Mesodermal cell (in vitro differentiated cells): ENCODE results near the gene MRPS2.

Experiments
- H3K27ac ChIP-seq: 2 replicates; pipeline ENCODE4 v1.7.0; 2013; ENCODE audit warnings: mild to moderate bottlenecking, low read depth, low read length, moderate library complexity; ENCODE audit not compliant: severe bottlenecking
- H3K36me3 ChIP-seq: 2 replicates; pipeline ENCODE4 v1.7.1; 2013; ENCODE audit warnings: mild to moderate bottlenecking, low read length, moderate library complexity; ENCODE audit not compliant: control insufficient read depth, insufficient read depth
- H3K4me1 ChIP-seq: one replicate; pipeline ENCODE4 v1.7.1; 2013; ENCODE audit warnings: mild to moderate bottlenecking, low read length; ENCODE audit not compliant: insufficient read depth, control insufficient read depth, poor library complexity, severe bottlenecking
- H3K4me3 ChIP-seq: 2 replicates; pipeline ENCODE4 v1.7.0; 2013; ENCODE audit warnings: low read length, control low read depth, mild to moderate bottlenecking; ENCODE audit not compliant: insufficient read depth, poor library complexity, severe bottlenecking; ENCODE audit errors: extremely low read depth
- H3K9me3 ChIP-seq: 2 replicates; pipeline ENCODE4 v1.7.1; 2013; ENCODE audit warnings: mild to moderate bottlenecking, low read length, moderate library complexity; ENCODE audit not compliant: control insufficient read depth
- WGBS, 2 experiments: methylation state at CpG; one replicate each; pipeline ENCODE4 v1.1.5; 2013; ENCODE audit warnings: missing lambda C conversion rate in 2 of 2; ENCODE audit not compliant: insufficient coverage in 2 of 2; 5-methylcytosine and 5-hydroxymethylcytosine counted together

MRPS2 gene

DNA sequence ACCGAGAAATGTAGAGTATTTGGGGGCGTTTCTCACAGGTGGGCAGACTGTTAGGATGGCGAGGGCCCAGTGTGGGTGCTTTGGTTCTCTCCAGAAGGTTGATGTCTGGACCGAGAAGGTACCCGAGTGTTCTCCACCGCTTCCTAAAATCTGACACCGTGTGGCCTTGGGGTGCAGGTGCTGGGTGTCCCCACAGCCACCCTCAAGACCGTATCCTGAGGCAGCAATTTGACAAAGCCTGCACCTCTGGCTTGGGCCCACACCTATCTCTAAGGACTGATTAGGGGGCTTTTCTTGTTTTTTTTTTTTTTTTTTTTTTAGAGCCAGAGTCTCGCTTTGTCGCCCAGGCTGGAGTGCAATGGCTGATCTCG lies 19.6 kb upstream of the MRPS2 start:
- H3K36me3 ChIP-seq: peaks cover 31% of the 10 kb centered on the region
- H3K4me3 ChIP-seq: peak overlapping the region; percentile 75
- peaks cover 4% of the 10 kb centered on the region for H3K4me1 ChIP-seq
- H3K27ac ChIP-seq: no peak overlapping the region
- no peaks in the 10 kb centered on the region for H3K9me3 ChIP-seq
- WGBS, 2 experiments: 44 to 48% methylated on average over 7 to 10 of the region's 11 CpGs

DNA sequence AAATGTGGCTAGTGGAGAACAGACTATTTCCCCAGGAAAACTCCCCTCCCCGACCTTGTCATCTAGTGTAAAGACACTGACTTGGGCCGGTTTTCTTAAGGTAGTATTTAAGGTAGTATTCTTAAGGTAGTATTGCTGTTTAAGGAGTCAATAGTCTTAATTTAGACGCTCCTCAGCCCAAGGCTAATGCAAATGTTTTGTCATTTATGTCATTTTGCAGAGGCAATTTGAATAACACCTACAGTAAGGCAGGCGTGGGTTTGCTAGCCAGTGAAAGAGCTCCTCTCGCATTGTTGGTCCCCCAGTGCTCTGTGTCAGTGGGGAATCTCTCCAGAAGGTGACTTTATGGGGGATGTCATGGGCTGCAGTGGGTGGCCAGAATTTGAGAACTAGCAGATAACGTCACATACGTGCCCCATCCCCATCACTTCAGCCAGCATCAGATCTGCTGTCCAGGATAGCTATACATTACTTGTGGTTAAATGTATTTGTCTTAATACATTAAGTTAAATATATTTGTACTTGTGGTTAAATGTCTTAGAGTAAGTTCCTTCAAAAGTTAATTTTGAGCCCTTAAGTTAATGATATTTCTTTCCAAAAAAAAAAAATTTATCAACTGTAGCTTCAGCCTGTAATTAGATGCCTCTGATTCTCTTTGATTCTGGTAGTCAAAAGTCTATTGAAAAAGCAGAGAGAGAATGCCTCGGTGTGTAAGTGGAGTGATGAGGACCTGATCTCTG lies 18.3 kb upstream of the MRPS2 start:
- Histone ChIP-seq H3K36me3 (peaks cover 42% of the 10 kb centered on the region), H3K9me3 (no peaks in the 10 kb centered on the region), H3K4me1 (peaks cover 4% of the 10 kb centered on the region), H3K4me3 (no peak overlapping the region), H3K27ac (no peak overlapping the region)
- 86 to 94% methylated on average over 2 to 4 of the region's 8 CpGs for WGBS, 2 experiments

DNA sequence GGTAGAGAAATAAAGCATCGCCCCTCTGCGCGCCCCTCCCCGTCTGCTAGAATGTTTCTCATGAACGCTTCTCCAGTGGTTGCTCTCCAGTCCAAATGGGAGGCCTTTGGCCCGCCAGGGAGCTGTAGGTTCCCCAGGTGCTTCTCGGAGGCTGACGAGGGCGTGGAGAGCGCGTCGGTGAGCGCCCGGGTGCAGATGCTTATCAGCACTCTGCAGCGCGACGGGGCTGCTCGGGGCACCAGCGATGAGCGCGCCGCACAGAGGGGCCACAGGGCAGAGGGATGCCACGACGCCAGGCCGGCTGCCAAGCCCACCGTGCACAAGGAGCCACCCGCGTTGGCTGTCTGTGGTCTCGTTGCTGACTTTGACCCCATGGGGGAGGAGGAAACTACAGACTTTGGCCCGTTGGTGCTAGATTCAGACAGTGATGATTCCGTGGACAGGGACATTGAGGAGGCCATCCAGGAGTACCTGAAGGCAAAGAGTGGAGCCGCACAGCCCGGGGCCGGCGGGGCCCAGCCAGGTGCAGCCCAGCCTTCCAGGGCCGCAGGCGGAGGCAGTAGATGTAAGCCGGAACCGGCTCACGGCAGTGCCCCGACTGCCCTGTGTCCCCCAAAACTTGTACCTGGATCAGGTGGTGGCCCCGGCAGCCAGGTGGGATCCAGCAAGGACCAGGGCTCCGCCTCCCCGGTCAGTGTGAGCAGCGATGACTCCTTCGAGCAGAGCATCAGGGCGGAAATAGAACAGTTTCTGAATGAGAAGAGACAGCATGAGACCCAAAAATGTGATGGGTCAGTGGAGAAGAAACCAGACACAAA lies 15.8 kb upstream of the MRPS2 start:
- H3K4me3 ChIP-seq: no peak overlapping the region
- no peaks in the 10 kb centered on the region for H3K9me3 ChIP-seq
- H3K4me1 ChIP-seq: peaks cover 6% of the 10 kb centered on the region
- H3K36me3 ChIP-seq: peaks cover 47% of the 10 kb centered on the region
- H3K27ac ChIP-seq: no peak overlapping the region
- 97% methylated on average over 42 to 47 of the region's 47 CpGs for WGBS, 2 experiments

DNA sequence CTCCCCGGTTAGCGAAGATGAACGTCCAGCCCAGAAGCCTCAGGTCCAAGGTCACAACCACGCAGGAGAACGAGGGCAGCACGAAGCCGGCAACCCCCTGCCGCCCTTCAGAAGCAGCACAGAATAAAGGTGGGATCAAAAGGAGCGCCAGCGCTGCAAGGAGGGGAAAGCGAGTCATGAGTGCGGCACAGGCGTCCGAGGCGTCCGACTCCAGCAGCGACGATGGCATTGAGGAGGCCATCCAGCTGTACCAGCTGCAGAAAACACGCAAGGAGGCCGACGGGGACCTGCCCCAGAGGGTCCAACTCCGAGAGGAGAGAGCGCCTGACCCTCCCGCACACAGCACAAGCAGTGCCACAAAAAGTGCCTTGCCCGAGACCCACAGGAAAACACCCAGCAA lies 15.1 kb upstream of the MRPS2 start:
- Histone ChIP-seq H3K4me3 (no peak overlapping the region), H3K36me3 (peaks cover 47% of the 10 kb centered on the region), H3K9me3 (no peaks in the 10 kb centered on the region), H3K4me1 (peaks cover 6% of the 10 kb centered on the region), H3K27ac (no peak overlapping the region)
- 92 to 96% methylated on average over 25 of the region's 25 CpGs for WGBS, 2 experiments

DNA sequence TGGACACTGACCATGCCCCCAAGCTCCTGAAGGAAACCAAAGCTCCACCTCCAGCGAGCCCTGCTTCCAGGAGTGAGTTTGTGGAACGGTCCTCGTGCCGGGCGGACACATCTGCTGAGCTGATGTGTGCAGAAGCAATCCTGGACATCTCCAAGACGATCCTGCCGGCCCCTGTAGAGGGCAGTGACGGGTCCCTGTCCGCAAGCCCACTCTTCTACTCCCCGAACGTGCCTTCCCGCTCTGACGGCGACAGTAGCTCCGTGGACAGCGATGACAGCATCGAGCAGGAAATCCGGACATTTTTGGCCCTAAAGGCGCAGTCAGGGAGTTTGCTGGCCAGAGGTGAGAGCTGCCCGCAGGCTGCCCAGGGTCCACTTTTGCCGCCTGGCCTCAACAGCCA lies 14.7 kb upstream of the MRPS2 start:
- 92 to 95% methylated on average over 16 to 21 of the region's 21 CpGs for WGBS, 2 experiments
- Histone ChIP-seq H3K27ac (no peak overlapping the region), H3K9me3 (no peaks in the 10 kb centered on the region), H3K36me3 (peaks cover 47% of the 10 kb centered on the region), H3K4me1 (peaks cover 5% of the 10 kb centered on the region), H3K4me3 (no peak overlapping the region)

DNA sequence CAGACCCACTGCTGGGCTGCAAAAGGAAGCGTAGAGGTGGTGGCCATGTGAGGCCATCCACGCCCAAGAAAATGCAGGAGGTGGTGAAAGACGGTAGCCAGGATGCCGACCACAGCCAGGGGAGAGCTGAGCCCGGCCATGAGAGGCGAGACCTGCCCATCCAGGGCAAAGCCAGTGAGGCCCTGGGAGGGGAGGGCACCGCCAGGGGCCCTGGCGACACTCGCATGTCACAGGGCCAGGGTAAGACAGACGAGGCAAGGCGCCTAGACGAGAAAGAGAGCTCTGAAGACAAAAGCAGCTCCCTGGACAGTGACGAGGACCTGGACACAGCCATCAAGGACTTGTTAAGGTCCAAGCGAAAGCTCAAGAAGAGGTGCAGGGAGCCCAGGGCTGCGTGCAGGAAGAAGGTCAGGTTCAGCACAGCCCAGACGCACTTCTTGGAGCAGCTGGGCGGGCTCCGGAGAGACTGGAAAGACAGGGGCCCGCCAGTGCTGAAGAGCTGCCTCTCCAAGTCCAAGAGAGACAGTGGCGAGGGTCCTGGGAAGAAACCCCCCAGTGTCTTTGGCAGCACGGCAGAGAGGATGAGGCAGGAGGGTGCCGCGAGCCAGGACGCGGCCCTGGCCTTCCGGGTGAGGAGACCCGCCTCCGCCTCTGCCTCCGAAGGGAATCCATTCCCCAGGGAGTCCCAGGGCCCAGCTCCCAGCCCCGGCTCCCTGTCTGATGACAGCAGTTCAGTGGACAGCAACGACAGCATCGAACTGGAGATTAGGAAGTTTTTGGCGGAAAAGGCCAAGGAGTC lies 14.0 kb upstream of the MRPS2 start:
- peaks cover 7% of the 10 kb centered on the region for H3K4me1 ChIP-seq

DNA sequence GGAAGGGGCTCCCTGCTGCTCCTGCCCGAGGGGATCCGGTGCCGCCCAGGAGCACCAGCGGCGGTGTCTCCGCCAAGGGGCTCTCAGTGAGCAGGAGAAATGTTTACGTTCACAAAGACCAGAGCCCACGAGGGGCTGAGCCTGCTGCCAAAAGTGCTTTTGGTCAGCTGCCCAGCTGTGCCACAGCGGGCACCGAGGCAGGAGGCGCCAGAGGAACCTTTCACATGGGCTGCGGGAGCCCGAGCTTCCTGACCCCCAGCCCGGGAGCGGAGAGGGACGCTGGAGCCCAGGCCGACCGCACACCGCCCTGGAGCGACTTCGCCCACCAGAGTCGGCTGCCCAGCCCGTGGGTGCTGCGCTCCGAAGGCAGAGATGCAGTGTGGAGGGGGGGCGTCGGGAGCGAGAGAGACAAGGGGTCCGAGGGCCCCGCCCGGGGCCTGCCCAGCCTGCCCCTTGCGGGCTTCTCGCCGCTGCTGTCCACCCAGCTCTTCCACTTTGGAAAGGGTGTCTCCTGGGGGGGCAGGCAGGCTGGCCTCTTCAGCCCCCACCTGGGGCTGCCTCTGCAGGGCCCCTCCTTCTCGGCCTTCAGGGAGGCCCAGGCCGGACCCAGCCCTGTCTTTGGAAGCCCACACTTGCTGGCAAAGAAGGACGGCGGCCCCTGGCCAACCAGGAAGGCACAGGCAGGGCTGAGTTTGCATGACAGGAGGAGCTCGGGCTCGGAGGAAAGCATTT lies 13.0 kb upstream of the MRPS2 start:
- peaks cover 47% of the 10 kb centered on the region for H3K36me3 ChIP-seq
- WGBS, 2 experiments: 95 to 98% methylated on average over 33 to 40 of the region's 40 CpGs

More for the DNA sequence above, 14.0 kb upstream of the MRPS2 start:
- H3K4me3 ChIP-seq: no peak overlapping the region
- 94 to 96% methylated on average over 32 to 33 of the region's 33 CpGs for WGBS, 2 experiments
- no peak overlapping the region for H3K27ac ChIP-seq
- no peaks in the 10 kb centered on the region for H3K9me3 ChIP-seq
- peaks cover 47% of the 10 kb centered on the region for H3K36me3 ChIP-seq

DNA sequence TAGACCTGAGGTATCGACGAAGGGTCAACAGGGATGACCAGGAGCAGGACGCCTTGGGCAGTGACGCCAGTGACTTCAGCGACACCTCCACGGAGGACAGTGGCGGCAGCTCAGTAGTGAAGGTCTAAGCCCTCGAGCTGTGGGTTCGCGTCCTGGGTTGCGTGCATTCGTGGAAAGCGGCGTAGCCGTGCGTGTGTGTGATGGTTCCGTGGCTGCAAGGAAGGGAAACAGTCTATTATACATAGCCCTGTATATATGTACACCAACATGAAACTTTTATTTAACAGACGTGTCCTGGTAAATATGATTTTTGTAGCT lies 12.5 kb upstream of the MRPS2 start:
- no peak overlapping the region for H3K4me3 ChIP-seq
- peaks cover 45% of the 10 kb centered on the region for H3K36me3 ChIP-seq
- no peaks in the 10 kb centered on the region for H3K9me3 ChIP-seq
- no peak overlapping the region for H3K27ac ChIP-seq
- H3K4me1 ChIP-seq: peaks cover 8% of the 10 kb centered on the region
- 98 to 99% methylated on average over 6 to 12 of the region's 18 CpGs for WGBS, 2 experiments

More for the DNA sequence above, 13.0 kb upstream of the MRPS2 start:
- Histone ChIP-seq H3K4me1 (peaks cover 8% of the 10 kb centered on the region), H3K4me3 (no peak overlapping the region), H3K9me3 (no peaks in the 10 kb centered on the region), H3K27ac (no peak overlapping the region)

DNA sequence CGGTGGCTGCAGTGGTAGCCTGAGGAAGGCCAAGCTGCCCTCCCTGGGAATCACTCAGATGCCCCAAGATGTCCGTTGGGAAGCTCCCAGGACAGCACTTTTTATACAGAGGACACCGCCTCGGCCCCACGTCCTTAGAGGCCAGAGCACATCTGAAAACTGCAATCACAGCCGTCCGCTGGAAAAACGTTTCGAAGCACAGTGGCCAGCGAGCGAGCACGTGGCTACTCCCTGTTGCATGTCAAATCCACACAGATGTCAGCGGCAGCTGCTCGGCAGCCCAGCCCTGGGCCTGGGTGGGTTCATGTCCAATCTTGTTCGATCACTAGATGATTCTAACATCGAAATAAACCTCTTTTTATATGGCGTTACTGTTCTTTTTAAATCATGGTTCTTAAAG lies 12.0 kb upstream of the MRPS2 start:
- no peaks in the 10 kb centered on the region for H3K9me3 ChIP-seq
- H3K4me1 ChIP-seq: peaks cover 8% of the 10 kb centered on the region
- H3K4me3 ChIP-seq: no peak overlapping the region
- H3K36me3 ChIP-seq: peaks cover 40% of the 10 kb centered on the region
- WGBS, 2 experiments: 95 to 97% methylated on average over 17 of the region's 17 CpGs
- H3K27ac ChIP-seq: no peak overlapping the region

DNA sequence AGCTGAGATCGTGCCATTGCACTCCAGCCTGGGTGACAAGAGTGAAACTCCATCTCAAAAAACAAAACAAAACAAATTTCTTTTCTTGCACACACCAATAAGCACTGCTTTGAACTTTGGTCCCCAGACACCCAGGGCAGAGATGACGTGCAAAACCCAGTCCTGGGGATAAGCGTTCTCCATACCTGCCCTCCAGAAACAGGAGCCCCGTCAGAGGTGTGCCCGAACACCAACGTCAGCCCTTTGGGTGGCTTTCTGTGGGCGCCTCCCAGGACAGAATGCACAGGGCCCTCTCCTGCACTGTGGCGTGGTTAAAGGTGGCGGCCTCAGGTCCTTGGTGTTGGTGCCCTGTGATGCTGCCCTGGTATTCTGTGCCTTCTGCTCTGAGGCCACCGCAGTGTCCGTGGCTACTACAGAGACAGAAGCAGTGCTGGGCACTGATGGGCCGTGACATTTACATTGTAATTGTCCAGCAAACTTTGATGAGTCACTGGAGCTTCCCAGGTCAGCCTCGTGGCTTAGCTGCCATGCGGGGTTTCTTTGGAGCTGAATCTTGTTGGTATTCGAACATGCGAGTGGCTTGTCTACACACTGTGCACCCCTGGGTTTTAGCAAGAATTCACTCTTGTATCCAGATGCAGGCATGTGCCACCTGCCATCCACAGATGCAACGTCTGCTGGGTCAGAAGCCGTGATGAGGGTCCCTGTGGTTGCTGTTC lies 11.1 kb upstream of the MRPS2 start:
- no peak overlapping the region for H3K4me3 ChIP-seq
- peaks cover 8% of the 10 kb centered on the region for H3K4me1 ChIP-seq
- H3K9me3 ChIP-seq: no peaks in the 10 kb centered on the region
- WGBS, 2 experiments: 95% methylated on average over 18 of the region's 18 CpGs
- no peak overlapping the region for H3K27ac ChIP-seq
- peaks cover 32% of the 10 kb centered on the region for H3K36me3 ChIP-seq
